A673 (cell line): Measurements from ENCODE around the gene PLXNA1.

Experiments
- EZH2 ChIP-seq: fragments of 200-600 bp; sonication (generic); IDR thresholded peaks from 2 replicates; pipeline ENCODE4 v1.6.1; 2017; ENCODE audit warnings: borderline replicate concordance, low read depth, mild to moderate bottlenecking, mixed read lengths, antibody characterized with exemption, low read length; ENCODE audit not compliant: poor library complexity, severe bottlenecking
- TF ChIP-seq, protein P1 (sequence below): fragments of 300-800, 200-600 bp; sonication (generic); conservative IDR thresholded peaks from 2 replicates; pipeline ENCODE4 v1.5.1; 2017; ENCODE audit warnings: low read depth, mild to moderate bottlenecking, antibody characterized with exemption, low read length, moderate library complexity, mixed read lengths

DNA sequence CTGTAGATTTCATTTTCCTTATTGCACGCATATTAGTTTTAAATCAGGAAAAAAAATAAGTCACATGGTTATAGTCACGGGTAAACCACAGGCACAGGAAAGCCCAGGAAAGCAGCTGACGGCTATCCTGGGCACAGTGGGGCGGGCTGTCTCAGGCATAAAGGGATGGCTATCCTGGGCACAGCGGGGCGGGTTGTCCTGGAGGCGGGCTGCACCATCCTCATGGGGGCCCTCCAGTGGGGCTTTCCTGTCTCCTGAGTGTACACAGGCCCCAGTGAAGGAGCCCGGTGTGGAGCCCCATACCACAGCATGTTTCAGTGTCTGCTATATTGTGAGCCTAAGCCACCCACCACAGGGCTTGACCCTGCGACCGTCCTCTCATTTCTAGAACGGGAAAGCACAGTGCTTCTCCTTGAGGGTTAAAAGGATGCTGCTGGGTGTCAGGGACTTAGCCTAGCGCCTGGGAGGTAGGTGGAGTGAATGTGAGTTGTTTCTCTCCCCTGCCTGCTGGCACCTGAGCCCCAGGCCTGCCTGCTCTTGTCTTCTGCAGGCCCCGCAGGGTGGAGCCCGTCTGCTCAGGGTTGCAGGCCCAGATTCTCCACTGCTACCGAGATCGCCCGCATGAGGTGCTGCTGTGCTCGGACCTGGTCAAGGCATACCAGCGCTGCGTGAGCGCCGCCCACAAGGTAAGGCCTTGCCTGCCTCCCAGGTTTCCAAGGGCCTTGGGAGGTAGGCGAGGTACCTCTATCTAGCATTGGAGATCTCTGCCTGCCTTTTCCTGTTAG is 25.9 kb upstream of the PLXNA1 start:
- TF ChIP-seq EZH2, result no peak
- TF ChIP-seq, protein P1, sequence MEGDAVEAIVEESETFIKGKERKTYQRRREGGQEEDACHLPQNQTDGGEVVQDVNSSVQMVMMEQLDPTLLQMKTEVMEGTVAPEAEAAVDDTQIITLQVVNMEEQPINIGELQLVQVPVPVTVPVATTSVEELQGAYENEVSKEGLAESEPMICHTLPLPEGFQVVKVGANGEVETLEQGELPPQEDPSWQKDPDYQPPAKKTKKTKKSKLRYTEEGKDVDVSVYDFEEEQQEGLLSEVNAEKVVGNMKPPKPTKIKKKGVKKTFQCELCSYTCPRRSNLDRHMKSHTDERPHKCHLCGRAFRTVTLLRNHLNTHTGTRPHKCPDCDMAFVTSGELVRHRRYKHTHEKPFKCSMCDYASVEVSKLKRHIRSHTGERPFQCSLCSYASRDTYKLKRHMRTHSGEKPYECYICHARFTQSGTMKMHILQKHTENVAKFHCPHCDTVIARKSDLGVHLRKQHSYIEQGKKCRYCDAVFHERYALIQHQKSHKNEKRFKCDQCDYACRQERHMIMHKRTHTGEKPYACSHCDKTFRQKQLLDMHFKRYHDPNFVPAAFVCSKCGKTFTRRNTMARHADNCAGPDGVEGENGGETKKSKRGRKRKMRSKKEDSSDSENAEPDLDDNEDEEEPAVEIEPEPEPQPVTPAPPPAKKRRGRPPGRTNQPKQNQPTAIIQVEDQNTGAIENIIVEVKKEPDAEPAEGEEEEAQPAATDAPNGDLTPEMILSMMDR, result no peak
